CD14-positive monocyte (primary cell): ENCODE measurements around the gene SELENOM. TPM values are rescaled to one million over a fixed set of nuclear protein-coding genes. Genes with fewer than 3 reads are reported as not detected.

Experiments used
- DNase-seq, 3 donors: peaks; one replicate each; pipeline ENCODE4 v3.0.0-alpha.2; 2011 to 2022
- H2AFZ ChIP-seq: 2 replicates; pipeline ENCODE4 v1.6.0; 2012; ENCODE audit warnings: mild to moderate bottlenecking, low read depth, low read length, inconsistent platforms; ENCODE audit not compliant: insufficient read depth, poor library complexity, severe bottlenecking
- H3K27ac ChIP-seq, 2 donors: 1 replicate in 1 of 2; 2 replicates in 1 of 2; pipeline ENCODE4 v1.5.1; 2012 to 2013; ENCODE audit warnings: low read length in 2 of 2, control low read depth in 1 of 2, inconsistent platforms in 1 of 2, low read depth in 1 of 2, mild to moderate bottlenecking in 1 of 2
- H3K27me3 ChIP-seq, 2 donors: one replicate each; pipeline versions ENCODE4 v1.6.0 to v1.6.1; 2011 to 2013; ENCODE audit warnings: low read length in 2 of 2; ENCODE audit not compliant: control insufficient read depth in 2 of 2, insufficient read depth in 2 of 2
- H3K36me3 ChIP-seq, 2 donors: replicated peaks in 1 of 2; 1 replicate in 1 of 2; 2 replicates in 1 of 2; pipeline versions ENCODE4 v1.5.1 to v1.6.1; 2012 to 2013; ENCODE audit warnings: low read length in 2 of 2, control low read depth in 1 of 2, inconsistent platforms in 1 of 2, mild to moderate bottlenecking in 1 of 2; ENCODE audit not compliant: insufficient read depth in 2 of 2, control insufficient read depth in 1 of 2
- H3K4me1 ChIP-seq, 2 donors: 1 replicate in 1 of 2; 2 replicates in 1 of 2; pipeline versions ENCODE4 v1.5.1 to v1.6.1; 2012 to 2013; ENCODE audit warnings: low read length in 2 of 2, control low read depth in 1 of 2, inconsistent platforms in 1 of 2, mild to moderate bottlenecking in 1 of 2, moderate library complexity in 1 of 2; ENCODE audit not compliant: insufficient read depth in 2 of 2, control insufficient read depth in 1 of 2
- H3K4me2 ChIP-seq: replicated peaks from 2 replicates; pipeline ENCODE3; 2012; ENCODE audit warnings: low read length, moderate library complexity, mild to moderate bottlenecking; ENCODE audit not compliant: poor library complexity, severe bottlenecking; ENCODE audit errors: extremely low read depth
- H3K4me3 ChIP-seq, 3 experiments: fragments of 200-600 bp in 1 of 3; sonication (generic) in 1 of 3; replicated peaks in 1 of 3; 1 replicate in 2 of 3; 2 replicates in 1 of 3; pipeline ENCODE4 v1.5.1; 2011 to 2013; ENCODE audit warnings: low read length in 3 of 3, mild to moderate bottlenecking in 3 of 3, control low read depth in 2 of 3, low read depth in 2 of 3, inconsistent platforms in 1 of 3, moderate library complexity in 1 of 3
- H3K79me2 ChIP-seq: 2 replicates; pipeline ENCODE4 v1.6.0; 2012; ENCODE audit warnings: mild to moderate bottlenecking, control low read depth, inconsistent platforms, low read length, moderate library complexity; ENCODE audit not compliant: insufficient read depth
- H3K9ac ChIP-seq: 2 replicates; pipeline ENCODE4 v1.6.0; 2017; ENCODE audit warnings: low read length, mild to moderate bottlenecking; ENCODE audit not compliant: insufficient read depth, poor library complexity, severe bottlenecking
- H3K9me3 ChIP-seq, 2 donors: replicated peaks in 1 of 2; 1 replicate in 1 of 2; 2 replicates in 1 of 2; pipeline versions ENCODE4 v1.5.1 to v1.6.1; 2012 to 2013; ENCODE audit warnings: low read length in 2 of 2, control low read depth in 1 of 2; ENCODE audit not compliant: control insufficient read depth in 1 of 2, insufficient read depth in 1 of 2
- H4K20me1 ChIP-seq: 2 replicates; pipeline ENCODE4 v1.6.0; 2012; ENCODE audit warnings: mild to moderate bottlenecking, low read length, control low read depth, moderate library complexity; ENCODE audit not compliant: insufficient read depth
- H3K27ac Mint-ChIP-seq, 7 donors: one replicate each; pipeline ENCODE4 v1.8.0; 2020; ENCODE audit warnings: mild to moderate bottlenecking in 7 of 7, mixed read lengths in 7 of 7, moderate library complexity in 6 of 7, inconsistent platforms in 2 of 7
- H3K27me3 Mint-ChIP-seq, 3 donors: one replicate each; pipeline ENCODE4 v1.8.0; 2021 to 2022; ENCODE audit warnings: low read depth in 3 of 3, mild to moderate bottlenecking in 3 of 3, mixed read lengths in 3 of 3, moderate library complexity in 3 of 3, inconsistent platforms in 1 of 3
- H3K36me3 Mint-ChIP-seq, 2 donors: one replicate each; pipeline ENCODE4 v1.8.0; 2020; ENCODE audit warnings: mixed read lengths in 2 of 2, inconsistent platforms in 1 of 2, mild to moderate bottlenecking in 1 of 2
- H3K4me1 Mint-ChIP-seq: one replicate; pipeline ENCODE4 v1.8.0; 2020; ENCODE audit warnings: mild to moderate bottlenecking, mixed read lengths
- H3K4me3 Mint-ChIP-seq, 2 donors: one replicate each; pipeline ENCODE4 v1.8.0; 2020; ENCODE audit warnings: mild to moderate bottlenecking in 2 of 2, mixed read lengths in 2 of 2, moderate library complexity in 1 of 2
- H3K9me3 Mint-ChIP-seq, 7 donors: one replicate each; pipeline ENCODE4 v1.8.0; 2020 to 2022; ENCODE audit warnings: mixed read lengths in 7 of 7, mild to moderate bottlenecking in 6 of 7, moderate library complexity in 6 of 7, inconsistent platforms in 2 of 7
- WGBS: methylation state at CpG from one replicate; pipeline ENCODE4 v1.1.5; 2013; ENCODE audit warnings: missing lambda C conversion rate; ENCODE audit not compliant: insufficient coverage; 5-methylcytosine and 5-hydroxymethylcytosine counted together
- intact Hi-C, 2 donors: fragments of 100-400 bp; cut with micrococcal nuclease; formaldehyde crosslinking; loops; one replicate each; pipeline versions ENCODE4 v1.15.0 to v1.15.1; 2023
- polyA plus RNA-seq, 3 donors: library from polyadenylated mRNA; depleted of rRNA in 1 of 3; unstranded in 2 of 3; stranded (reverse) in 1 of 3; fragments of 300-500 nt in 2 of 3; fragments of >200 nt in 1 of 3; fragmentation: Illumina TruSeq in 2 of 3; gene quantifications; 1 replicate in 2 of 3; 2 replicates in 1 of 3; pipeline ENCODE4 v1.2.3, GENCODE V29; 2012 to 2021
- TF ChIP-seq, protein P1 (sequence below): fragments of 200-600 bp; IDR thresholded peaks from one replicate; pipeline ENCODE4 v1.8.0; 2022; ENCODE audit warnings: antibody characterized with exemption, mild to moderate bottlenecking

The SELENOM gene
- polyA plus RNA-seq, 3 donors, result 3.2 to 7.6 (median 3.4) TPM

- TF ChIP-seq, protein P1, sequence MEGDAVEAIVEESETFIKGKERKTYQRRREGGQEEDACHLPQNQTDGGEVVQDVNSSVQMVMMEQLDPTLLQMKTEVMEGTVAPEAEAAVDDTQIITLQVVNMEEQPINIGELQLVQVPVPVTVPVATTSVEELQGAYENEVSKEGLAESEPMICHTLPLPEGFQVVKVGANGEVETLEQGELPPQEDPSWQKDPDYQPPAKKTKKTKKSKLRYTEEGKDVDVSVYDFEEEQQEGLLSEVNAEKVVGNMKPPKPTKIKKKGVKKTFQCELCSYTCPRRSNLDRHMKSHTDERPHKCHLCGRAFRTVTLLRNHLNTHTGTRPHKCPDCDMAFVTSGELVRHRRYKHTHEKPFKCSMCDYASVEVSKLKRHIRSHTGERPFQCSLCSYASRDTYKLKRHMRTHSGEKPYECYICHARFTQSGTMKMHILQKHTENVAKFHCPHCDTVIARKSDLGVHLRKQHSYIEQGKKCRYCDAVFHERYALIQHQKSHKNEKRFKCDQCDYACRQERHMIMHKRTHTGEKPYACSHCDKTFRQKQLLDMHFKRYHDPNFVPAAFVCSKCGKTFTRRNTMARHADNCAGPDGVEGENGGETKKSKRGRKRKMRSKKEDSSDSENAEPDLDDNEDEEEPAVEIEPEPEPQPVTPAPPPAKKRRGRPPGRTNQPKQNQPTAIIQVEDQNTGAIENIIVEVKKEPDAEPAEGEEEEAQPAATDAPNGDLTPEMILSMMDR, result no peak
- no peak overlapping the region for H3K27ac ChIP-seq
- no peak overlapping the region for H2AFZ ChIP-seq
- Mint-ChIP-seq H3K27ac (no peak overlapping the region), H3K9me3 (peaks cover 0 to 1% (median 0%) of the 10 kb centered on the region in 7 donors), H3K36me3 (peaks cover 13 to 18% of the 10 kb centered on the region in 2 donors), H3K27me3 (peaks cover 5 to 20% (median 14%) of the 10 kb centered on the region in 3 donors), H3K4me3 (no peak overlapping the region), H3K4me1 (peaks cover 11% of the 10 kb centered on the region)
- H3K79me2 ChIP-seq, result no peaks in the 10 kb centered on the region
- no peak overlapping the region for H3K9ac ChIP-seq
- no peak overlapping the region for H3K4me3 ChIP-seq
- H3K9me3 ChIP-seq, result no peaks in the 10 kb centered on the region
- H3K4me1 ChIP-seq, result peaks cover 12 to 14% of the 10 kb centered on the region in 2 donors
- WGBS, result 91% methylated on average over 28 of the region's 35 CpGs
- no peaks in the 10 kb centered on the region for H4K20me1 ChIP-seq
- peaks cover 3 to 7% of the 10 kb centered on the region in 2 donors for H3K36me3 ChIP-seq
- DNase-seq, result no peak
- intact Hi-C loops, result loop anchor here (5.0 to 10.0 kb wide), 3 partner anchors 127 to 170 kb away; no protein-coding TSS in a partner anchor
- peaks cover 0 to 2% of the 10 kb centered on the region in 2 donors for H3K27me3 ChIP-seq
- no peak overlapping the region for H3K4me2 ChIP-seq
These were observed 2.5 kb downstream of the SELENOM start for GRCh38 chr22:31104869-31105268.

- no peak overlapping the region for H3K4me3 ChIP-seq
- no peaks in the 10 kb centered on the region for H4K20me1 ChIP-seq
- 94% methylated on average over 22 of the region's 33 CpGs for WGBS
- Mint-ChIP-seq H3K4me1 (peaks cover 11% of the 10 kb centered on the region), H3K9me3 (peaks cover 0 to 1% (median 0%) of the 10 kb centered on the region in 7 donors), H3K4me3 (no peak overlapping the region), H3K36me3 (peaks cover 19 to 25% of the 10 kb centered on the region in 2 donors), H3K27me3 (peaks cover 5 to 18% (median 14%) of the 10 kb centered on the region in 3 donors), H3K27ac (no peak overlapping the region)
- H3K27ac ChIP-seq, result no peak overlapping the region
- TF ChIP-seq, protein P1, result no peak
- intact Hi-C loops, result loop anchor here in 1 of 2 donors (10.0 kb wide), 2 partner anchors 131 to 171 kb away; no protein-coding TSS in a partner anchor
- peaks cover 0 to 2% of the 10 kb centered on the region in 2 donors for H3K27me3 ChIP-seq
- no peaks in the 10 kb centered on the region for H3K9me3 ChIP-seq
- H2AFZ ChIP-seq, result no peak overlapping the region
- H3K79me2 ChIP-seq, result no peaks in the 10 kb centered on the region
- H3K36me3 ChIP-seq, result peaks cover 9 to 10% of the 10 kb centered on the region in 2 donors
- DNase-seq, result no peak
- H3K4me2 ChIP-seq, result no peak overlapping the region
- peaks cover 12 to 14% of the 10 kb centered on the region in 2 donors for H3K4me1 ChIP-seq
- H3K9ac ChIP-seq, result no peak overlapping the region
These were observed 3.3 kb downstream of the SELENOM start for GRCh38 chr22:31103899-31104694.
